GM13977 (cell line): Measurements from ENCODE around the gene TTLL5.

Source experiments
- DNase-seq: peaks from one replicate; pipeline ENCODE4 v3.0.0; 2012; ENCODE audit warnings: low spot score
- in situ Hi-C: fragments of 300-500 bp; cut with MboI; formaldehyde crosslinking; loops from one replicate; pipeline ENCODE4 v1.12.0; 2022; ENCODE audit warnings: low sequenced_read_pairs, low pct_unique_long_range_greater_than_20kb, mixed read lengths, inconsistent platforms; ENCODE audit not compliant: unreplicated experiment
- TF ChIP-seq, protein P1 (sequence below): IDR thresholded peaks from 2 replicates; pipeline ENCODE4 v1.5.1; 2012; ENCODE audit warnings: mild to moderate bottlenecking, control low read depth; ENCODE audit not compliant: insufficient read depth; ENCODE audit errors: extremely low read depth, missing control alignments

The TTLL5 gene

DNA sequence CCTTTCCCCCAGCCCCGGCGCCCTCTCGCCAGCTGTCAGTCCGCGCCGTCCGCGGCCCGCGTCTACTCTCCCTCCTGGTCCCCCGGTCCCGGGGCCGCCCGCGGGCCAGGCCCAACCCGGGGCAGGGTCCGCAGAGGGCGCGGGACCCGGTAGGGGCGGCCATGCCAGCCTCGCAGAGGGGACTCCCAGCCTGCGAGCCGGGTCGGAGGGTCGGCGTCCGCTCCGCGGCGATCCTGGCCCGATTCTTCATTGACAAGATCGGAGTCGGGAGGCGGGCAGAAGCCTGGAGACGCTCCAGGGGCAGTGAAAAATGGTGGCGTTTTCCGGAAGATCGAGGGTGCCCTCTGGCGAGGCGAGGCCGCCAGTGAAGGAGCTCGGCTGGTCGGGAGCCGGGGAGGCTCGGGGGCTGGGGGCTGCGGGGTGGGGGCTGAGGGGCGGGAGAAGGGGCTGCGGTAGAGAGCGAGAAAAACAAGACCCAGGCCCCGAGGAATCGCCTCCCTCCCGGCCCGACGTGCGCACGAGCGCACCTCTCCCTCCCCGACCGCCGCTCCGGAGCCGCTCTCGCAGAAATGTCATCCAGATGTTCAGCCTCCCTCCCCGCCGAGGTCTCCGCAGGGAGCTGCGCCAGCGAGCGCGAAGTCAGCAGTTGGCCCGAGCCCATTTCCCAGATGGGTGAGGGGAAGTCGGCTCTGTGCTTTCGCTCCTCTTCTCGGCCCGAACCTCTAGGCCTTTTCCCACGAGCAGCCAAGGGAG lies 321.4 kb downstream of the TTLL5 start:
- in situ Hi-C loops = loop anchor here (10.0 kb wide), 1 partner anchor 268 kb away; no protein-coding TSS in a partner anchor
- DNase-seq = peak; percentile 85
- TF ChIP-seq, protein P1, sequence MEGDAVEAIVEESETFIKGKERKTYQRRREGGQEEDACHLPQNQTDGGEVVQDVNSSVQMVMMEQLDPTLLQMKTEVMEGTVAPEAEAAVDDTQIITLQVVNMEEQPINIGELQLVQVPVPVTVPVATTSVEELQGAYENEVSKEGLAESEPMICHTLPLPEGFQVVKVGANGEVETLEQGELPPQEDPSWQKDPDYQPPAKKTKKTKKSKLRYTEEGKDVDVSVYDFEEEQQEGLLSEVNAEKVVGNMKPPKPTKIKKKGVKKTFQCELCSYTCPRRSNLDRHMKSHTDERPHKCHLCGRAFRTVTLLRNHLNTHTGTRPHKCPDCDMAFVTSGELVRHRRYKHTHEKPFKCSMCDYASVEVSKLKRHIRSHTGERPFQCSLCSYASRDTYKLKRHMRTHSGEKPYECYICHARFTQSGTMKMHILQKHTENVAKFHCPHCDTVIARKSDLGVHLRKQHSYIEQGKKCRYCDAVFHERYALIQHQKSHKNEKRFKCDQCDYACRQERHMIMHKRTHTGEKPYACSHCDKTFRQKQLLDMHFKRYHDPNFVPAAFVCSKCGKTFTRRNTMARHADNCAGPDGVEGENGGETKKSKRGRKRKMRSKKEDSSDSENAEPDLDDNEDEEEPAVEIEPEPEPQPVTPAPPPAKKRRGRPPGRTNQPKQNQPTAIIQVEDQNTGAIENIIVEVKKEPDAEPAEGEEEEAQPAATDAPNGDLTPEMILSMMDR = peak; percentile 75

DNA sequence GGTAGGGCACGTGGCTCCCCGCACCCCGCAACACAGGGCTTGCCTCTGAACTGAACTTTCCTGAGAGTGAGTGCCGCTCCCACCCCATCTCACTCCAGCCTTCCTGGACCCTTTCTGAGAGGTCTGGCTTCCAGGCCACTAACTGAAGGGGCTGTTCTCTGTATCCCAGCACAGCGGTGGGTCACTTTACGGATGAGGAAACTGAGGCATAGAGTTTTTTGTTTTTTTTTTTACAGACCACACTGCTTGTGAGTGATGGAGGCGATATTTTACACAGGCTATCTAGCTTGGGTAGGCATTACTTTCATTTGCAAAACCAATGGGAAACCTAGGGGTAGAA lies 321.9 kb downstream of the TTLL5 start:
- no peak for DNase-seq
- in situ Hi-C loops = loop anchor here (10.0 kb wide), 1 partner anchor 268 kb away; no protein-coding TSS in a partner anchor
- TF ChIP-seq, protein P1 = no peak

- in situ Hi-C loops = loop anchor here (10.0 kb wide), 1 partner anchor 270 kb away; no protein-coding TSS in a partner anchor
- TF ChIP-seq, protein P1 = no peak
- no peak for DNase-seq
Observed at GRCh38 chr14:75984674-75985073, 323.6 kb downstream of the TTLL5 start.

DNA sequence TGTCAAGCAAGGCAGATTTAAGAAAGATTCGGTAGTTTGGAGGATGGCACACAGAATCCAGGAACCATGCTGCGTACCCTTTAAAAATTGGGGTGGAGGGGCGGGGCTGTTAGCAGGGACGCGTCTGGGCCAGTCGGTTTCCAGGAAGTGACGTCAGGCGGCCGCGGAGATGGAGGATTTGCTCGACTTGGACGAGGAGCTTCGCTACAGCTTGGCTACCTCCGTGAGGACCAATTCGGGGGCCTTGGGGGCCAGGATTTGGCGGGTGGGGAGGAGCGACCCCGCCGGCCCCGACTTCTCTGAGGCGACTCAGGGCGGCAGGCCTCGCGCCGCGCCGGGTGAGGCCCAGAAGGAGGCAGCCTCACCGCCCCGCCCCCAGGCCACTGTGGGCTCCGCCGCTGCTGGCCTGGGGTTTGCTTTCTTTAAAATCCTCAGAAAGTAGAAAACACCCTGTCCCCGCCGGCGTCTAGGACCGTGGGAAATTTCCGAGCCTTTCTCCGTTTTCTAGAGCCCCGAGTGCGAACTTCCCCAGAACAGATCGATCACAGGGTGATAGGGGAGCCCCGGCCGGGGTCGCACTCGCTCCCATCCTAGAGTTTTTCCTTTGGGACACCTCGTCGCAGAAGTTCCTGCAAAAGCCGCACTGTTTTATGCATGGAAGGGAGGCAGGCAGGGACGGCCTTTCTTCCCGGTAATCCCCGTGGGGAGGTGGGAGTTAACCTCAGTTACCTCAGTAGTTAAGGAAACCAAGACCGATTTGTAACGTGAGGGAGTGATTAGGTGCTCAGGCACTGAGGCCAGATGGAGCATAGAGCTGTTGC lies 324.8 kb downstream of the TTLL5 start, which contains the start of gene IFT43:
TSS of gene IFT43 (plus strand) at position 146 of the 821 bp plus-strand sequence. CDS start at position 170, 24 bp downstream.
- TF ChIP-seq, protein P1 = no peak
- in situ Hi-C loops = loop anchor here (10.0 kb wide), 1 partner anchor 271 kb away; no protein-coding TSS in a partner anchor
- DNase-seq = peak; percentile 92

DNA sequence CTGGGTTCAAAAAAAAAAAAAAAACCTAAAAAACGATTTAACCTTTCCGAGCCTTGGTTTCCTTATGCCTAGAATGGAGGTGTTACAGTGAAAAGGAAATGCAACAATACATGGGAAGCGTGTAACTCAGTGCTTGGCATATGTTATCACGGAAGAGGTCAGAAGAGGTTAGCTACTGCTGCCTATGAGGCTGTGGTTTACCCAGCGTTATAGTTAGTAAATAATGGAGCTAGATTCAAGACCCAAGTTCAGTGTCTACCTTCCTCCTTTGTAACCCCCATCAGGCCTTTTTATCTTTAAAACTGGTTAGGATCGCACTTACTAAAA lies 325.4 kb downstream of the TTLL5 start:
- in situ Hi-C loops = loop anchor here (10.0 kb wide), 1 partner anchor 272 kb away; no protein-coding TSS in a partner anchor
- TF ChIP-seq, protein P1 = no peak

GRCh38 chr14:75987201-75987970 lies 326.3 kb downstream of the TTLL5 start:
- no peak for DNase-seq
- TF ChIP-seq, protein P1 = no peak
- in situ Hi-C loops = loop anchor here (10.0 kb wide), 1 partner anchor 273 kb away; no protein-coding TSS in a partner anchor

More for the DNA sequence above, 325.4 kb downstream of the TTLL5 start:
- DNase-seq = no peak
